GM13977 (cell line): ENCODE measurements around the gene CD55.

ENCODE experiments used
- DNase-seq: peaks from one replicate; pipeline ENCODE4 v3.0.0; 2012; ENCODE audit warnings: low spot score
- CTCF ChIP-seq: IDR thresholded peaks from 2 replicates; pipeline ENCODE4 v1.5.1; 2012; ENCODE audit warnings: mild to moderate bottlenecking, control low read depth; ENCODE audit not compliant: insufficient read depth; ENCODE audit errors: extremely low read depth, missing control alignments
- in situ Hi-C: fragments of 300-500 bp; cut with MboI; formaldehyde crosslinking; loops from one replicate; pipeline ENCODE4 v1.12.0; 2022; ENCODE audit warnings: low sequenced_read_pairs, low pct_unique_long_range_greater_than_20kb, mixed read lengths, inconsistent platforms; ENCODE audit not compliant: unreplicated experiment

Gene CD55

GRCh38 chr1:207304710-207305488, 16.6 kb upstream of the CD55 start:
- in situ Hi-C loops, result no loop called here
- DNase-seq, result no peak
- TF ChIP-seq CTCF, result no peak

- TF ChIP-seq CTCF, result no peak
- in situ Hi-C loops, result no loop called here
- no peak for DNase-seq
Measured at GRCh38 chr1:207305489-207305873, 16.0 kb upstream of the CD55 start.

GRCh38 chr1:207306023-207306422, 15.5 kb upstream of the CD55 start:
- no peak for DNase-seq
- TF ChIP-seq CTCF, result no peak
- in situ Hi-C loops, result no loop called here

GRCh38 chr1:207306603-207307002, 14.9 kb upstream of the CD55 start:
- TF ChIP-seq CTCF, result no peak
- no peak for DNase-seq
- in situ Hi-C loops, result no loop called here

- no peak for TF ChIP-seq CTCF
- no peak for DNase-seq
- in situ Hi-C loops, result no loop called here
Measured at GRCh38 chr1:207308451-207309190, 12.9 kb upstream of the CD55 start.

- DNase-seq, result peak; percentile 30
- no peak for TF ChIP-seq CTCF
- in situ Hi-C loops, result no loop called here
Measured at GRCh38 chr1:207309745-207310273, 11.7 kb upstream of the CD55 start.
